HepG2 (cell line): Measurements from ENCODE around the gene TAF4B. TPM values are rescaled to one million over a fixed set of nuclear protein-coding genes. Genes with fewer than 3 reads are reported as not detected.
A peak's percentile ranks its signal among the peaks of the same experiment; 100 is the strongest.

Source experiments
- ATAC-seq: fragments of 200-7000 bp; cut with Tn5 transposase; 3 replicates; pipeline ENCODE4 v1.9.1; 2020; ENCODE audit warnings: mild to moderate bottlenecking, moderate library complexity
- BruUV-seq: library from RNA; stranded (reverse); fragments of 400-500 nt; replicated peaks from 2 replicates; lab custom pipeline; 2021; lab: Mats Ljungman, UMichigan
- CTCF ChIA-PET: fragments of 300-600 bp; formaldehyde crosslinking; extraction: SDS; loops from one replicate; lab custom pipeline; 2021; ENCODE audit warnings: low total read pairs, inconsistent platforms, low intra/inter-chr PET ratio; lab: Yijun Ruan, JAX
- POLR2A ChIA-PET: fragments of 350-600 bp; sonication (Branson Sonifier 250); formaldehyde crosslinking; loops from one replicate; lab custom pipeline; 2020; ENCODE audit warnings: antibody characterized with exemption, inconsistent platforms; lab: Yijun Ruan, JAX
- DNase-seq: peaks from one replicate; pipeline ENCODE4 v3.0.0-alpha.2; 2015; ENCODE audit warnings: low spot score
- FAIRE-seq: peaks from 3 replicates; lab custom pipeline; 2011; peaks lifted over from hg19 to GRCh38; lab: Jason Lieb, UNC
- H2AFZ ChIP-seq: one replicate; pipeline ENCODE4 v1.6.1; 2011; ENCODE audit warnings: low read length, inconsistent platforms
- H3K27ac ChIP-seq: fragments of 300-600 bp; 3 replicates; pipeline ENCODE4 v1.8.0; 2011; ENCODE audit warnings: mixed run types, mild to moderate bottlenecking, mixed read lengths, low read length, inconsistent platforms; ENCODE audit not compliant: insufficient read depth; ENCODE audit errors: extremely low read length
- H3K27me3 ChIP-seq, 2 experiments: fragments of 200-600 bp in 1 of 2; 2 replicates in 1 of 2; 3 replicates in 1 of 2; pipeline versions ENCODE4 v1.6.0 to v1.8.0; 2011; ENCODE audit warnings: low read length in 2 of 2, mild to moderate bottlenecking in 2 of 2, moderate library complexity in 2 of 2, inconsistent platforms in 1 of 2; ENCODE audit not compliant: insufficient read depth in 2 of 2, control insufficient read depth in 1 of 2
- H3K36me3 ChIP-seq, 2 experiments: fragments of 200-600 bp in 1 of 2; replicated peaks in 1 of 2; 2 replicates in 1 of 2; 3 replicates in 1 of 2; pipeline versions ENCODE4 v1.5.1 to v1.8.0; 2011; ENCODE audit warnings: low read length in 2 of 2, inconsistent platforms in 1 of 2; ENCODE audit not compliant: insufficient read depth in 2 of 2, control insufficient read depth in 1 of 2
- H3K4me1 ChIP-seq: 2 replicates; pipeline ENCODE4 v1.5.1; 2012; ENCODE audit warnings: low read length, inconsistent platforms; ENCODE audit not compliant: insufficient read depth
- H3K4me2 ChIP-seq: 2 replicates; pipeline ENCODE4 v1.6.0; 2011; ENCODE audit warnings: low read depth, low read length, inconsistent platforms
- H3K4me3 ChIP-seq, 3 experiments: fragments of 200-600 bp in 1 of 3; sonication (generic), shearing (Covaris generic) in 1 of 3; replicated peaks in 1 of 3; 2 replicates each; pipeline ENCODE4 v1.5.1; 2011 to 2016; ENCODE audit warnings: low read length in 3 of 3, inconsistent platforms in 2 of 3, low read depth in 2 of 3, mild to moderate bottlenecking in 2 of 3, control low read depth in 1 of 3, mixed read lengths in 1 of 3; ENCODE audit not compliant: insufficient read depth in 1 of 3
- H3K79me2 ChIP-seq: one replicate; pipeline ENCODE4 v1.6.1; 2011; ENCODE audit warnings: low read length, inconsistent platforms; ENCODE audit not compliant: insufficient read depth
- H3K9ac ChIP-seq: 2 replicates; pipeline ENCODE4 v1.6.0; 2011; ENCODE audit warnings: mild to moderate bottlenecking, low read depth, low read length, inconsistent platforms; ENCODE audit not compliant: insufficient read depth
- H3K9me3 ChIP-seq: 2 replicates; pipeline ENCODE4 v1.5.1; 2012; ENCODE audit warnings: mild to moderate bottlenecking, low read length
- H4K20me1 ChIP-seq: 2 replicates; pipeline ENCODE4 v1.6.0; 2011; ENCODE audit warnings: inconsistent platforms, mild to moderate bottlenecking, low read length, moderate library complexity; ENCODE audit not compliant: insufficient read depth
- ATF1 ChIP-seq: IDR thresholded peaks from 2 replicates; pipeline ENCODE4 v1.6.1; 2016; ENCODE audit warnings: mild to moderate bottlenecking, control low read depth
- CC2D1A ChIP-seq: sonication (generic); formaldehyde crosslinking; IDR thresholded peaks from 2 replicates; pipeline ENCODE4 v1.8.1; 2023; ENCODE audit warnings: mild to moderate bottlenecking, missing genetic modification reagents
- DMTF1 ChIP-seq: sonication (generic); formaldehyde crosslinking; IDR thresholded peaks from 2 replicates; pipeline ENCODE4 v1.4.0; 2020; ENCODE audit warnings: mild to moderate bottlenecking, missing genetic modification reagents
- FOXK2 ChIP-seq: fragments of 450-650 bp; IDR thresholded peaks from 2 replicates; pipeline ENCODE4 v1.6.1; 2016
- FOXO1 ChIP-seq: sonication (generic); formaldehyde crosslinking; IDR thresholded peaks from 2 replicates; pipeline ENCODE4 v1.4.0; 2020; ENCODE audit warnings: missing genetic modification reagents
- HMGXB3 ChIP-seq: sonication (generic); formaldehyde crosslinking; IDR thresholded peaks from 2 replicates; pipeline ENCODE4 v1.4.0; 2020; ENCODE audit warnings: missing genetic modification reagents, borderline replicate concordance
- ZNF276 ChIP-seq: sonication (generic); formaldehyde crosslinking; IDR thresholded peaks from 2 replicates; pipeline ENCODE4 v1.4.0; 2020; ENCODE audit warnings: mild to moderate bottlenecking, low read depth, missing genetic modification reagents
- ZNF34 ChIP-seq: sonication (generic); formaldehyde crosslinking; IDR thresholded peaks from 2 replicates; pipeline ENCODE4 v1.4.0; 2020; ENCODE audit warnings: mild to moderate bottlenecking, missing genetic modification reagents, borderline replicate concordance
- ZNF607 ChIP-seq: sonication (generic); formaldehyde crosslinking; IDR thresholded peaks from 2 replicates; pipeline ENCODE4 v1.5.1; 2020; ENCODE audit warnings: missing genetic modification reagents, mild to moderate bottlenecking, borderline replicate concordance
- ZNF629 ChIP-seq: sonication (generic); formaldehyde crosslinking; conservative IDR thresholded peaks from 2 replicates; pipeline ENCODE4 v1.5.0; 2020; ENCODE audit warnings: missing genetic modification reagents
- WGBS: methylation state at CpG from one replicate; pipeline ENCODE4 v1.1.6; 2017; ENCODE audit warnings: low lambda C conversion rate; 5-methylcytosine and 5-hydroxymethylcytosine counted together
- in situ Hi-C: cut with HindIII; loops from 2 replicates; pipeline ENCODE4 v1.10.0; 2017; ENCODE audit warnings: low pct_unique_long_range_greater_than_20kb; ENCODE audit not compliant: extremely low pct_ligation_motif_present
- intact Hi-C: fragments of 100-400 bp; cut with micrococcal nuclease; formaldehyde crosslinking; loops from one replicate; pipeline ENCODE4 v1.10.0; 2022; ENCODE audit not compliant: unreplicated experiment
- polyA plus RNA-seq, 8 experiments: library from polyadenylated mRNA; depleted of rRNA in 3 of 8; stranded (reverse) in 7 of 8; unstranded in 1 of 8; fragments of >200 nt; fragmentation: Illumina TruSeq in 4 of 8; extraction: Trizol in 4 of 8; gene quantifications; 2 replicates each; pipeline versions ENCODE4 v1.2.1 to v1.2.3, GENCODE V29; 2011 to 2016; ENCODE audit warnings: low read depth in 4 of 8, missing spikeins in 1 of 8, mixed read lengths in 1 of 8; ENCODE audit not compliant: insufficient read depth in 1 of 8
- total RNA-seq, 5 experiments: library from RNA; depleted of rRNA; stranded (reverse); fragments of >200 nt; fragmentation: Illumina TruSeq; extraction: Trizol; gene quantifications; 2 replicates each; pipeline ENCODE4 v1.2.3, GENCODE V29; 2016; ENCODE audit warnings: low read depth in 1 of 5

The TAF4B gene
- total and polyA plus RNA-seq, 2 of the 13 experiments (the other 11 are each of a cell fraction or from before 2014, with no cell fraction given) = 2.2 to 3.8 TPM

GRCh38 chr18:26418225-26418624 lies 192.0 kb downstream of the TAF4B start:
- Histone ChIP-seq H3K79me2 (no peaks in the 10 kb centered on the region), H3K9ac (no peak overlapping the region), H3K9me3 (no peaks in the 10 kb centered on the region), H3K4me2 (no peak overlapping the region), H3K27me3 (peaks cover 0 to 40% of the 10 kb centered on the region in 2 experiments; a peak in 4 of 5 replicates), H3K36me3 (no peaks in the 10 kb centered on the region), H3K4me3 (no peak overlapping the region), H3K27ac (no peak overlapping the region), H2AFZ (no peak overlapping the region), H4K20me1 (no peaks in the 10 kb centered on the region; the same call in 1 of the 2 replicates), H3K4me1 (peaks cover 14% of the 10 kb centered on the region; the same call in 1 of the 2 replicates)
- TF ChIP-seq ZNF629 = peak; percentile 75
- TF ChIP-seq FOXO1 (CRISPR knock-in tag) = no peak
- ChIA-PET CTCF (no interaction called here), POLR2A (no interaction called here)
- 6% methylated on average over 3 of the region's 4 CpGs for WGBS
- in situ Hi-C loops (no loop called here), intact Hi-C loops (no loop called here)
- no TSS peak for BruUV-seq
- DNase-seq (no peak), FAIRE-seq (no peak), ATAC-seq (no peak)

- 8% methylated on average over 5 of the region's 9 CpGs for WGBS
- H3K27me3 ChIP-seq = peaks cover 0 to 53% of the 10 kb centered on the region in 2 experiments; a peak in 4 of 5 replicates
- no peak overlapping the region for H3K4me2 ChIP-seq
- in situ Hi-C loops (no loop called here), intact Hi-C loops (no loop called here)
- ChIA-PET POLR2A (no interaction called here), CTCF (no interaction called here)
- ATAC-seq (no peak), DNase-seq (no peak), FAIRE-seq (no peak)
- H2AFZ ChIP-seq = no peak overlapping the region
- H4K20me1 ChIP-seq = no peaks in the 10 kb centered on the region; the same call in 1 of the 2 replicates
- H3K4me3 ChIP-seq = no peak overlapping the region
- H3K36me3 ChIP-seq = no peaks in the 10 kb centered on the region
- BruUV-seq = no TSS peak
- peaks cover 14% of the 10 kb centered on the region; the same call in 1 of the 2 replicates for H3K4me1 ChIP-seq
- H3K9ac ChIP-seq = no peak overlapping the region
- no peaks in the 10 kb centered on the region for H3K9me3 ChIP-seq
- H3K79me2 ChIP-seq = no peaks in the 10 kb centered on the region
- no peak overlapping the region for H3K27ac ChIP-seq
- TF ChIP-seq ZNF607 (CRISPR knock-in tag) (no peak), ATF1 (CRISPR knock-in tag) (no peak), CC2D1A (CRISPR knock-in tag) (no peak), ZNF34 (CRISPR knock-in tag) (no peak), DMTF1 (CRISPR knock-in tag) (no peak), FOXK2 (no peak), ZNF276 (no peak), HMGXB3 (no peak)
Measured at GRCh38 chr18:26419746-26420145, 193.5 kb downstream of the TAF4B start.
